WI38 (cell line): ENCODE measurements around the gene PCBD2.
"Not testable (repeated sequence)": the region's sequence is repeated elsewhere in the genome, so short reads cannot be mapped to it uniquely, and the experiment has no call there.

ENCODE experiments used
- H3K4me3 ChIP-seq: 2 replicates; pipeline ENCODE4 v1.5.1; 2011; ENCODE audit warnings: low read depth, mild to moderate bottlenecking, control low read depth, low read length
- TF ChIP-seq, protein P1 (sequence below): IDR thresholded peaks from 2 replicates; pipeline ENCODE4 v1.5.1; 2012; ENCODE audit warnings: low read depth, mild to moderate bottlenecking, control low read depth, low read length

Gene PCBD2

DNA sequence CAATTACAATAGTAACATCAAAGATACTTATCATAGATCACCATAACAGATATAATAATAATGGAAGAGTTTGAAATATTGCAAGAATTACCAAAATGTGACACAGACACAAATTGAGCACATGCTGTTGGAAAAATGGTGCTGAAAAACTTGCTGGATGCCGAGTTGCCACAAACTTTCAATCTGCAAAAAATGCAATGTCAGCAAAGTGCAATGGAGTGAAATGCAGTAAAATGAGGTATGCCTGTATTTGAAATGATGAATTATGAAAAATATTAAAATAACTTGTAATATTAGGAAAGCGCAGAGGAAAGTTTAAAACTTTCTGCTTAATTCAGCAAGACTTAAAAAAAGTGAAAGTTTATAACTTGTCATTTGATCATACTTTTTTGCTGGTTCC lies 12.0 kb upstream of the PCBD2 start:
- TF ChIP-seq, protein P1, sequence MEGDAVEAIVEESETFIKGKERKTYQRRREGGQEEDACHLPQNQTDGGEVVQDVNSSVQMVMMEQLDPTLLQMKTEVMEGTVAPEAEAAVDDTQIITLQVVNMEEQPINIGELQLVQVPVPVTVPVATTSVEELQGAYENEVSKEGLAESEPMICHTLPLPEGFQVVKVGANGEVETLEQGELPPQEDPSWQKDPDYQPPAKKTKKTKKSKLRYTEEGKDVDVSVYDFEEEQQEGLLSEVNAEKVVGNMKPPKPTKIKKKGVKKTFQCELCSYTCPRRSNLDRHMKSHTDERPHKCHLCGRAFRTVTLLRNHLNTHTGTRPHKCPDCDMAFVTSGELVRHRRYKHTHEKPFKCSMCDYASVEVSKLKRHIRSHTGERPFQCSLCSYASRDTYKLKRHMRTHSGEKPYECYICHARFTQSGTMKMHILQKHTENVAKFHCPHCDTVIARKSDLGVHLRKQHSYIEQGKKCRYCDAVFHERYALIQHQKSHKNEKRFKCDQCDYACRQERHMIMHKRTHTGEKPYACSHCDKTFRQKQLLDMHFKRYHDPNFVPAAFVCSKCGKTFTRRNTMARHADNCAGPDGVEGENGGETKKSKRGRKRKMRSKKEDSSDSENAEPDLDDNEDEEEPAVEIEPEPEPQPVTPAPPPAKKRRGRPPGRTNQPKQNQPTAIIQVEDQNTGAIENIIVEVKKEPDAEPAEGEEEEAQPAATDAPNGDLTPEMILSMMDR = no peak
- H3K4me3 ChIP-seq = no peak overlapping the region

GRCh38 chr5:134893748-134894505 lies 11.0 kb upstream of the PCBD2 start:
- H3K4me3 ChIP-seq = no peak overlapping the region
- TF ChIP-seq, protein P1 = no peak

- H3K4me3 ChIP-seq = no peak overlapping the region
- TF ChIP-seq, protein P1 = no peak
Observed at GRCh38 chr5:134902071-134902801, 2.7 kb upstream of the PCBD2 start.

DNA sequence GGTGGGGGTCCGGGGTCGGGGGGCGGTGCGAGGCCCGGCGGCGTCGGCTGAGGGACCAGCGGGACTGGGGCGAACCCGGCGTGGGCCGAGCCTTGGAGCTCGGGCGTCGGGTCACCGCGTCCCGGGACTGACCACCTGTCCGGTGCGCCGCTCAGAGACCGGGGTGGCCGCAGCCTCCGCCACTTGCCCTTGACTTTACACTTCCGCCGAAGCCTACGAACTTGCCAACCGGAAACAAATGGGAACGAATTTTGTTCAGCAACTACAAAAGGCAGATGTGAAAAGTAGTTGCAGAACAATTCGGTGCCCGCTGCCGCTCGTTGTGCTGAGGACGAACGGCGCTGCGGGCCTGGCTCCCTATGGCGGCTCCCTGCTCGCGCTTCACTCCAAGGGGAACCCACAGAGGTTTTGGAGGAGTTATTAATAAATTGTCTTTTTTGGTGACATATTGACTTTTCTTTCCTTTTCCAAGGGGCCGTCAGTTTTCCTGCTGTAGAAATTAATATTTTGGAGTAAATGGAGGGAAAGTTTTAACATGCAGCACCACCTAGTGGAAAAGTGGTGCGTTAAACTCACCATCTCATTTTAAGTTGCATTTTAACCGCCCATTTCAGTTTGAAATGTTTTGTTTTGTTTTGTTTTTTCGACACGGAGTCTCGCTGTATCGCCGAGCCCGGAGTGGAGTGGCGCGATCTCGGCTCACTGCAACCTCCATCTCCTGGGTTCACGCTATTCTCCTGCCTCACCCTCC lies 490 bp downstream of the PCBD2 start:
- TF ChIP-seq, protein P1 = peak; percentile 34; the same call in 1 of the 2 replicates
- peak overlapping the region; percentile 78 for H3K4me3 ChIP-seq

GRCh38 chr5:134906811-134907210 lies 1.9 kb downstream of the PCBD2 start:
- no peak overlapping the region for H3K4me3 ChIP-seq
- TF ChIP-seq, protein P1 = no peak

- not testable (repeated sequence) for H3K4me3 ChIP-seq
Observed at GRCh38 chr5:134910752-134911151, 5.8 kb downstream of the PCBD2 start.

DNA sequence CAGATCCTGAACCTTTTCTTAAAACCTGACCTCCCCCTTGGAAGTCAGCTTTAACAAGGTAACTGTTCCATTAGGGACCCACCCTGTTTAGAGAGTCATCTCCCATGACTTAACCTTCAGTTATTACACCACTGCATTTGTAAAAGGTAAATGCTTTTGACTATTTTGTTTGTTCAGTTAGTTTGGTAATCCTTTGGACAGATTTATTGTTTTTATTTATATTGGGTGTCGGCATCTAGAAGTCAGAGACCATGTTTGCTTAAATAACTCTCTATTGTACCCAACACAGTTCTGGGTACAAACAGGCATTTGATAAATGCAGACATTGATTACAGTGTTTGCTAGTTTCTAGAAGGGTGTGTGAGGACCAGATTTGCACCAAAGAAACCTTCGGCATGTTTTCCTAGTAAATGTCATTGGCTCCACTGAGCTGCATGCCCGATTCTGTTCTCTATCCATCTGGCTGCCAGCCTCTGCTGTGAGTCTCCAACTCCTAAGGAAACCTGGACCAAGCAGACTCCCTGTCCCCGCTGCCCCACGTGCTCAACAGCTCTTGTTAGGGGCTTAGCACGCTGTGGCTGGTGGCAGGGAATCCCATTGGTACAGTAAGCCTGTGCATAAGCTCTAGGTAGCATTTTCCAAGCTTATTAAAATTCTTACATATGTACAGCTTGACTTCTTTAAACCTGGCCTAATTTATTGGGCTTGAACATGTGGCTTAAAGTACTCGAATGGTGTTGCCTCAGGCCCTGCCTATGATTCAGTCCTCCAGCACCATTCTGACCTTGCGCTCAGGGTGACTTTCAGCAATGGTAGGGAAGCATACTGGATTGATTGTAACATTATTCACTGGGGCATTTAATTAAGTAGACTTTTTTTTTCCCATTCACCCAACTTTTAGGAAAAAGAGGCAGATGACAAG lies 6.6 kb downstream of the PCBD2 start:
- TF ChIP-seq, protein P1 = no peak
- H3K4me3 ChIP-seq = no peak overlapping the region
